Neutrophil (primary cell): ENCODE results near the gene WDR5.

Experiments used
- H3K27ac ChIP-seq: fragments of 200-600 bp; sonication (generic); 2 replicates; pipeline ENCODE4 v1.5.1; 2016; ENCODE audit warnings: mild to moderate bottlenecking, moderate library complexity
- H3K27me3 ChIP-seq: fragments of 200-600 bp; sonication (generic); 2 replicates; pipeline ENCODE4 v1.6.0; 2016; ENCODE audit warnings: mild to moderate bottlenecking
- H3K36me3 ChIP-seq: fragments of 200-600 bp; sonication (generic); 2 replicates; pipeline ENCODE4 v1.5.1; 2017
- H3K4me1 ChIP-seq, 2 experiments: fragments of 200-600 bp in 1 of 2; sonication (generic) in 1 of 2; 1 replicate in 1 of 2; 2 replicates in 1 of 2; pipeline versions ENCODE4 v1.5.1 to v1.6.1; 2013 to 2016; ENCODE audit warnings: low read depth in 1 of 2, low read length in 1 of 2, mild to moderate bottlenecking in 1 of 2, moderate library complexity in 1 of 2; ENCODE audit not compliant: control insufficient read depth in 1 of 2, insufficient read depth in 1 of 2
- H3K4me3 ChIP-seq, 2 experiments: fragments of 200-600 bp in 1 of 2; sonication (generic) in 1 of 2; 1 replicate in 1 of 2; 2 replicates in 1 of 2; pipeline ENCODE4 v1.5.1; 2013 to 2016; ENCODE audit warnings: low read depth in 1 of 2, low read length in 1 of 2, mild to moderate bottlenecking in 1 of 2, moderate library complexity in 1 of 2
- H3K9me3 ChIP-seq: fragments of 200-600 bp; sonication (generic); 2 replicates; pipeline ENCODE4 v1.5.1; 2016
- TF ChIP-seq, protein P1 (sequence below): fragments of 200-600 bp; sonication (generic); IDR thresholded peaks from 2 replicates; pipeline ENCODE4 v1.5.1; 2016; ENCODE audit warnings: antibody characterized with exemption

The WDR5 gene

DNA sequence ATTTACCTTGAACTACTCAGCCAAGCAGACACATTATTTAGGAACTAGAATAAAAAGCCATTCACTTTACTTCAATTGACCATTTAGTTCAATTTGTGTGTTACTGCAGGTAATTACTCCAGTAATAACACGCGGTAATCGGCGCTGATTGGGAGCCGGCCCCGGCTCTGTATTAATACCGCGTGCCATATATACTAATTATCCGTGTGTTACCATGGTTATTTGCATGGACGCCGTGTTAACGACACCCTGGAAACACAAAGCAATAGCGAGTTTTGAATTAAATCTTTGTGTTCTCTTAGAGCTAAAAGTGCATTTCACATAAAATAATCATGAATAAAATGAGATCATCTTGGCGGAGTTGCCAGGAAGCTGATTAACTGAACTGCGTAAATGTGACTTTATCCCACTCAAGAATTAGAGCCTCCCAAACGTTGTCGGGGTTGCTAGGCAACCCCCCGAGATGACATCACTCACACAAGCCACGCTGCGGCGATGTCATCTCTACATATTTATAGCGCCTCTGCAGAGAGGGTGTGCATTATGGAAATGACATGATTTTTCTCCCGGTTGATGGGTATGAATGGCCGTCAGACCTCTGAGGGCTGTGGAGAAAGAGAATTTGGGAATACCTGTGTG is 69.9 kb downstream of the WDR5 start:
- Histone ChIP-seq H3K4me3 (no peak overlapping the region), H3K4me1 (no peaks in the 10 kb centered on the region), H3K27ac (no peak overlapping the region), H3K9me3 (no peaks in the 10 kb centered on the region), H3K27me3 (peaks cover 3% of the 10 kb centered on the region), H3K36me3 (no peaks in the 10 kb centered on the region)
- TF ChIP-seq, protein P1, sequence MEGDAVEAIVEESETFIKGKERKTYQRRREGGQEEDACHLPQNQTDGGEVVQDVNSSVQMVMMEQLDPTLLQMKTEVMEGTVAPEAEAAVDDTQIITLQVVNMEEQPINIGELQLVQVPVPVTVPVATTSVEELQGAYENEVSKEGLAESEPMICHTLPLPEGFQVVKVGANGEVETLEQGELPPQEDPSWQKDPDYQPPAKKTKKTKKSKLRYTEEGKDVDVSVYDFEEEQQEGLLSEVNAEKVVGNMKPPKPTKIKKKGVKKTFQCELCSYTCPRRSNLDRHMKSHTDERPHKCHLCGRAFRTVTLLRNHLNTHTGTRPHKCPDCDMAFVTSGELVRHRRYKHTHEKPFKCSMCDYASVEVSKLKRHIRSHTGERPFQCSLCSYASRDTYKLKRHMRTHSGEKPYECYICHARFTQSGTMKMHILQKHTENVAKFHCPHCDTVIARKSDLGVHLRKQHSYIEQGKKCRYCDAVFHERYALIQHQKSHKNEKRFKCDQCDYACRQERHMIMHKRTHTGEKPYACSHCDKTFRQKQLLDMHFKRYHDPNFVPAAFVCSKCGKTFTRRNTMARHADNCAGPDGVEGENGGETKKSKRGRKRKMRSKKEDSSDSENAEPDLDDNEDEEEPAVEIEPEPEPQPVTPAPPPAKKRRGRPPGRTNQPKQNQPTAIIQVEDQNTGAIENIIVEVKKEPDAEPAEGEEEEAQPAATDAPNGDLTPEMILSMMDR, result no peak

DNA sequence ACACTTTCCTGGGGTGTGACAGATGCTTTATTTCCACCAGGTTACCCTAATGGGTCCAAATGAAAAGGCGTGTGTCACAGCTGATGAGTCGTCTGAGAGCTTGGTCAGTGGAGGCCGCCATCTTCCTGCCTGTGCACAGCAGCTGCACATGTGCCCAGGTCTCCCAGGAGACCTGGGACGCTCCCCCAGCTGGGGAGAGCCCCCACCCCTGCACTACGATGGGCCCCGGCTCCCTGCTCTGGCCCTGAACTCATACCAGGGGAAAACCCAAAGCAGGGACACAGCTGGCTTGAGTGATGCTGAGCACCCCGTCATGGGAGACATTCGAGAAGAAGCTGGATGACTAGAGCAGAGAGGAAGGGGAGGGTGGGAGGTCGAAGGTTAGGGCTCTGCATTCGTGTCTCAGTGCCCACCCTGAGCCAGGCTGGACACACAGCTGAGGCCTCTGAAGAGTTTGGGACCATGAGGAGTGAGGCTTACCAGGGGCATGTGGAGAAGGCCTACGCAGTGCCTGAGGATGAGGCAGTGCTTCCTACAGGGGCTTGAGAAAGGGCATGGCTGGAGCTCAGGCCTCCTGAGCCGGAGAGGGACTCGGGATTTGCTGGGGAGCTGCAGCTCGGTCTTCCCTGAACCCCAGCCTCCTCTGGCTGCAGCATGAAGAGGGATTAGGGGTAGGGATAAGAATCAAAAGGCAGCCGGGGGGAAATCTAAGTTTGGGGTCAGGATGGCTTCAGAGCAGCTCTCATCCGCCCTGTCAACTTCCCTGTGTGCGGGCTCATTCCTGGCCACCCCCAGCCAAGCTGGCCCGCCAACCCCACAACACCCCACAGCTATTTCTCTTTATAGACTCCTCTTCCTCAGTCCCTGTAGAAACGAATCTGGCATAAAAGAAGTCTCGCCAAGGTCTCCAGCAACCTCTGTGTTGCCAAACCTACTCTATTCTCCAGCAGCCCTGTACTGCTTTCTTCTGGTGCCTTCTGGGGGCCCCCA is 70.7 kb downstream of the WDR5 start:
- no peaks in the 10 kb centered on the region for H3K4me1 ChIP-seq
- H3K27ac ChIP-seq, result no peak overlapping the region

DNA sequence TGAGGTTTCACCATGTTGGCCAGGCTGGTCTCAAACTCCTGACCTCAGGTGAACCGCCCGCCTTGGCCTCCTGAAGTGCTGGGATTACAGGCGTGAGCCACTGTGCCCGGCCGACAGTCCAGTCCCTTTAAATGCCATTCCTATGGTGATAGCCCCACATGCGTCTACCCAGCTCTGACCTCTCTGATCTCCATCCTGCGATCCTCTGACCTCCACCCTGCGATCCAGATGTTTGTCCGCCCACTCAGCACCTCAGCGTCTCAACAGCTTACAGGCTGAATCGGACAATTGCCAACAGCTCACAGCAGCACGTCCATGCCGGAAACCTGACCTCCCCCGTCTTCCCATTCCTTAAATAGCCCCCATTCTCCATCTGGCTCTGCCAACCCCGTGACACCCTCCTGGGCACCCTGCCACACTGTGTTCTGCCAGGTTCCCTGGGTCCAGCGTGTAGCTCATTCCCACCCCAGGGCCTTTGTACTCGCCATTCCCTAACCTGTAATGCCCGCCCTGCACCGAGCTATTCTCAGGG is 72.5 kb downstream of the WDR5 start:
- TF ChIP-seq, protein P1, result no peak
- Histone ChIP-seq H3K27me3 (no peaks in the 10 kb centered on the region), H3K9me3 (no peaks in the 10 kb centered on the region), H3K36me3 (no peaks in the 10 kb centered on the region), H3K4me1 (no peaks in the 10 kb centered on the region), H3K4me3 (no peak overlapping the region), H3K27ac (no peak overlapping the region)

More for the DNA sequence above, 70.7 kb downstream of the WDR5 start:
- Histone ChIP-seq H3K4me3 (no peak overlapping the region), H3K36me3 (no peaks in the 10 kb centered on the region), H3K9me3 (no peaks in the 10 kb centered on the region), H3K27me3 (peaks cover 3% of the 10 kb centered on the region)
- TF ChIP-seq, protein P1, result no peak

DNA sequence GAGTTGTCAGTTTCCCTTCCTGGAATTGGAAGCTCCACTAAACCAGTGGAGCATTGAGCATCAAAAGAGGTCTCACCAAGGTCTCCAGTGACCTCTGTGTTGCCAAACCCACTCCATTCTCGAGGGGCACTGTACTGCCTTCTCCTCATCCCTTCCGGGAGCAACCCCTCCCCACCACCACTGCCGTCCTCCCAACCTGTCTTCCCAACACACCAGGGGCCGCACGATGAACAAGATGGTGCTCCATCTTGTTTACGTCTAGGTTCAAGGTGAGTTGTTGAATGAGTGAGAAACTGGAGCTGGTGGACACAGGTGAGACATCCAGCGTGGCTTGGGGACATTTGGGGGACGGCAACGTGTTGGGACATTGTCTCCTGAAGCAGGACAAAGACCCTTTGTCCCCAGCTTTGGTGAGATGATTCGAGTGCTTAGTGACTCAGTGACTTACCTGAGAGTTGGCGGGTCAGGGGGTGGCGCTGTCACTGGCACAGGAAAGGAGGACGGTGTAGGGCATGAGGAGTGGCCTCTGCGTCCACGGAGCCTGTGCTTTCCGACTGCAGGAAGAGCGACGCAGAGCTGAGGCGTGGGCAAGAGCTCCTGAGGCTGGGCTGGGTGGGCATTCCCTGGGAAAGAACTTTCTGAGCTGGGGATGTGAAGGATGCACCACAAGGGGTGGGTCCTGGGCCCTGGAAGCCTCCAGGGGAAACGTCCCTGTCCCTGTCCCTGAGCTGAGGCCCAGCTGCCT is 73.3 kb downstream of the WDR5 start:
- H3K9me3 ChIP-seq, result no peaks in the 10 kb centered on the region
- no peaks in the 10 kb centered on the region for H3K36me3 ChIP-seq
- H3K27ac ChIP-seq, result no peak overlapping the region
- H3K4me1 ChIP-seq, result no peaks in the 10 kb centered on the region
- TF ChIP-seq, protein P1, result no peak
- no peak overlapping the region for H3K4me3 ChIP-seq
- H3K27me3 ChIP-seq, result no peaks in the 10 kb centered on the region
